Lower leg skin (tissue), 4 donors: ENCODE data around the gene CHAF1B. TPM values are rescaled to one million over a fixed set of nuclear protein-coding genes. Genes with fewer than 3 reads are reported as not detected.

Experiments
- DNase-seq, 2 donors: peaks; one replicate each; pipeline ENCODE4 v3.0.0-alpha.2; 2019; ENCODE audit warnings: low spot score in 2 of 2
- H3K4me3 ChIP-seq: fragments of 200-600 bp; sonication (generic); 2 replicates; pipeline ENCODE4 v1.5.1; 2017; ENCODE audit warnings: mild to moderate bottlenecking, low read depth; ENCODE audit not compliant: poor library complexity, severe bottlenecking
- POLR2A ChIP-seq, 2 donors: fragments of 450-650 bp; IDR thresholded peaks; one replicate each; pipeline ENCODE4 v1.6.1; 2016 to 2017; ENCODE audit warnings: antibody characterized with exemption in 2 of 2, mild to moderate bottlenecking in 1 of 2, moderate library complexity in 1 of 2
- WGBS, 2 donors: methylation state at CpG; one replicate each; pipeline ENCODE4 v1.1.5; 2018; 5-methylcytosine and 5-hydroxymethylcytosine counted together
- intact Hi-C: fragments of 100-400 bp; cut with DNase I; formaldehyde crosslinking; loops from one replicate; pipeline ENCODE4 v1.15.0; 2023; ENCODE audit warnings: low total_unique reads
- total RNA-seq, 4 donors: library from RNA; depleted of rRNA; stranded (reverse); fragments of >200 nt; gene quantifications; one replicate each; pipeline ENCODE4 v1.1.0, GENCODE V29; 2016
- TF ChIP-seq, protein P1 (sequence below), 3 donors: fragments of 450-650 bp; IDR thresholded peaks; one replicate each; pipeline ENCODE4 v1.5.1; 2016; ENCODE audit warnings: antibody characterized with exemption in 3 of 3, mild to moderate bottlenecking in 3 of 3, moderate library complexity in 2 of 3

CHAF1B gene
- total RNA-seq, 4 donors from 2014 or later, result 1.6 to 3.0 (median 2.1) TPM

DNA sequence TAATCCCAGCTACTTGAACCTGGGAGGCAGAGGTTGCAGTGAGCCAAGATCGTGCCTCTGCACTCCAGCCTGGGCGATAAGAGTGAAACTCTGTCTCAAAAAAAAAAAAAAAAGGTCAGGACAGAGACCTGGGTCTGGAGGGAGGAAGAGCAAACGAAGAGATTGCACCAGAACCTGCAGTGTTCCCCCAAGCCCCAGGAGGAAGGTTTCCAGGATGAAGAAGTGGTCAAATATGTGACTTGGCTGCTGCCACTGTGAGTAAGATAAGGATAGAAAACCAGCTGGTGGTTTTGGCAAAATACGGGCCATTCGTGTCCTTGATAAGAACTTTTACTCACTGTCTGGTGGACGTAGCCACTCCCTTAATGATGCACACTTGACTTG is 52.5 kb downstream of the CHAF1B start:
- intact Hi-C loops, result no loop called here
- no peak overlapping the region for H3K4me3 ChIP-seq
- TF ChIP-seq, protein P1, sequence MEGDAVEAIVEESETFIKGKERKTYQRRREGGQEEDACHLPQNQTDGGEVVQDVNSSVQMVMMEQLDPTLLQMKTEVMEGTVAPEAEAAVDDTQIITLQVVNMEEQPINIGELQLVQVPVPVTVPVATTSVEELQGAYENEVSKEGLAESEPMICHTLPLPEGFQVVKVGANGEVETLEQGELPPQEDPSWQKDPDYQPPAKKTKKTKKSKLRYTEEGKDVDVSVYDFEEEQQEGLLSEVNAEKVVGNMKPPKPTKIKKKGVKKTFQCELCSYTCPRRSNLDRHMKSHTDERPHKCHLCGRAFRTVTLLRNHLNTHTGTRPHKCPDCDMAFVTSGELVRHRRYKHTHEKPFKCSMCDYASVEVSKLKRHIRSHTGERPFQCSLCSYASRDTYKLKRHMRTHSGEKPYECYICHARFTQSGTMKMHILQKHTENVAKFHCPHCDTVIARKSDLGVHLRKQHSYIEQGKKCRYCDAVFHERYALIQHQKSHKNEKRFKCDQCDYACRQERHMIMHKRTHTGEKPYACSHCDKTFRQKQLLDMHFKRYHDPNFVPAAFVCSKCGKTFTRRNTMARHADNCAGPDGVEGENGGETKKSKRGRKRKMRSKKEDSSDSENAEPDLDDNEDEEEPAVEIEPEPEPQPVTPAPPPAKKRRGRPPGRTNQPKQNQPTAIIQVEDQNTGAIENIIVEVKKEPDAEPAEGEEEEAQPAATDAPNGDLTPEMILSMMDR (IDR thresholded peaks at IDR 0.05), result no peak
- TF ChIP-seq POLR2A (IDR thresholded peaks at IDR 0.05), result no peak
- 67 to 68% methylated on average over 6 of the region's 6 CpGs for WGBS, 2 donors
- DNase-seq, result no peak

DNA sequence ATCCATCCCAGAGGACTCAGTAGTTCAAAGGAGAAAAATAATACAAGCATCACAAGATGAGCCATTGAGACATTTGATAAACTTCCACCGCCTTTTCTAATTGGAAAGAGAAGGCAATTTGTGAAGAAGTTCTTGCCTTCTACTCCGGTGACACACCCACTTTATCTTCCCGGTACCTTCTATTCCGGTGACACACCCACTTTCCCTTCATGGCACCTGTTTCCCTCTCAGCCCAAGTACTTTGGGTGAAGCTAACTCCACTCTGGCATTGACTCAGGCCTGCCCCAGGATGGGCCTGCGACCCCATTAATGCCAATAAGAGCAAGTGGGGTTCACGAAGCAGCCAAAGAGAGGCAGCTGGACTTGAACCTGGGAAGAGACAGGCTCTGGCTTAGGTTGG is 56.5 kb downstream of the CHAF1B start:
- intact Hi-C loops, result no loop called here
- DNase-seq, result no peak
- no peak overlapping the region for H3K4me3 ChIP-seq
- 92 to 95% methylated on average over 6 of the region's 6 CpGs for whole genome bisulfite sequencing, 2 donors
- TF ChIP-seq, protein P1 (IDR thresholded peaks at IDR 0.05), result no peak
- TF ChIP-seq POLR2A (IDR thresholded peaks at IDR 0.05), result no peak

DNA sequence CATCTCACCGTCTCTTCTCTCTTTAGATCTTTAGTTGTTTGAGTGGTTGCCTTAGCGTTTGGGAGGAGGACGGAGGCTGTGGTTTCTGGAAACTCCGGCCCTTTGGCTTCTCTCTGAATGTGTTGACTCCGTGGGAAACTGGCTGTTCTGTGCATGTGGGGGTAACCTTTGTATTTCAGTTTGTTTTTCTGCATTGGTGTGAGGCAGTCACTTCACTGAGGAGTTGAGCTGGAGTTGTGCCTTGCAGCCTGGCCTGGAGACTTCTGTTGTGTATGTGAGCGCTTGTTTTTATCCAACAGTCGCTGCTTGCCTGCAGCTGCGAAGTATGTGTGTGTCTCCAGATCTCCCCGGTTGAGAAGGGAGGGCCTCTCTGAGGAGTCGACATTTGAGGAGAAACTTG is 61.1 kb downstream of the CHAF1B start:
- 61% methylated on average over 10 of the region's 10 CpGs for WGBS, 2 donors
- DNase-seq, result no peak
- intact Hi-C loops, result no loop called here
- H3K4me3 ChIP-seq, result no peak overlapping the region
- TF ChIP-seq, protein P1 (IDR thresholded peaks at IDR 0.05), result no peak
- no peak for TF ChIP-seq POLR2A (IDR thresholded peaks at IDR 0.05)

DNA sequence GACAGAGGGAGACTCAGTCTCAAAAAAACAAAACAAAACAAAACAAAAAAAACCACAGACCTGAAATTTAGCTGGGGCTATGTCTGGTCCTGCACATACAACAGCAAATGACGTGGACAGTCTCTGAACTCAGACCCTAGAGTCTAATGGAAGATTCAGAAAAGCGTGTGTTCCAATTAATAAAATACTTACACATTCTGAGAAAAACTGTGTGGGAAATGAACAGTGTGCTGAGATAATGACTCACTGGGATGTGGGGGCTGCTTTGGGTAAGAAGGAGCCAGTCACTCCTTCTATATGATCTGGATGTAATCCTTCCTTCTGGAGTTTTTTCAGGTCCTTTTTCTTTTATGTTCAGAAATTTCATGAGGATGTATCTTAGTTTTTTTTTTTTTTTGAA is 65.3 kb downstream of the CHAF1B start:
- TF ChIP-seq POLR2A (IDR thresholded peaks at IDR 0.05), result no peak
- TF ChIP-seq, protein P1 (IDR thresholded peaks at IDR 0.05), result no peak
- 74 to 95% methylated on average over 2 of the region's 2 CpGs for WGBS, 2 donors
- intact Hi-C loops, result no loop called here

DNA sequence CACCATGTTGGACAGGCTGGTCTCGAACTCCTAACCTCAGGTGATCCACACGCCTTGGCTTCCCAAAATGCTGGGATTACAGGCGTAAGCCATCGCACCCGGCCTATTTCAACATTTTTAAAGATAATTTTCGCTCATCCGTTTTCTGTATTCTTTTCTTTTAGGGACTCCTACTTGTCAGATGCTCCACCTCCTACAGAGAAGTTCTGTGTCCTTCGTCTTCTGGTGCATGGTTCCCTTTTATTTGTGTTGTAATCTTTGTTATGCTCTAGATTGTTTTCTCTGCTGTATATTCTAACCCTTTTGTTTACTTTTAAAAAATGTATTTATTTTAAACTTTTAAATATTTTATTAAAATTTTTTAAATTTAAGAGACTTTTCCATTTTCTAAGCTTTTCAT is 66.3 kb downstream of the CHAF1B start:
- intact Hi-C loops, result no loop called here
- H3K4me3 ChIP-seq, result no peak overlapping the region
- DNase-seq, result no peak
- TF ChIP-seq, protein P1 (IDR thresholded peaks at IDR 0.05), result no peak
- TF ChIP-seq POLR2A (IDR thresholded peaks at IDR 0.05), result no peak
- WGBS, 2 donors, result 95 to 96% methylated on average over 8 of the region's 8 CpGs

More for the DNA sequence above, 65.3 kb downstream of the CHAF1B start:
- DNase-seq, result no peak
- H3K4me3 ChIP-seq, result no peak overlapping the region

DNA sequence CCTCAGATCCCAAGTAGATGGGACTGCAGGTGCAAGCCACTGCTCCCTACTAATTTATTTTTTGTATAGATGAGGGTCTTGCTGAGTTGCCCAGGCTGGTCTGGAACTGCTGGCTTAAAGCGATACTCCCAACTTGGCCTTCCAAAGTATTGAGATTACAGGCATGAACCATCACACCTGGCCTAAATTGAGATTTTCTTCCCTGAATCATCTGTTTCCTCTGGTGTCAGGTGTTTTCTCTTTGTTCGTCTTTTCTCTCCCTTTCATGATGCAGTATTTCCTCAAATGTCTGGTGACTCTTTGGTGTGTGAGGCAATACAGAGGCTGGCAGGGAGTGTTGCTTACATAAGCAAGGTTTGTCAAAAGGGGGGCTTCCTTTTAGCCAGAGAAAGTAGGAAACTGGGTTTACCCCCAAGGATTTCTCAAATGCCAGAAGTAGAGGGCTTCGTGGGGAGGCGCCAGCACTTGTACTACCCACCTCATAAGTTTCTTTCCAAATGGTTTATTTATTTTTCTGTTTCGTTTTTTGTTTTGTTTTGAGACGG is 67.2 kb downstream of the CHAF1B start:
- intact Hi-C loops, result no loop called here
- no peak overlapping the region for H3K4me3 ChIP-seq
- TF ChIP-seq, protein P1 (IDR thresholded peaks at IDR 0.05), result no peak
- TF ChIP-seq POLR2A (IDR thresholded peaks at IDR 0.05), result no peak
- WGBS, 2 donors, result 85 to 89% methylated on average over 6 of the region's 6 CpGs
- no peak for DNase-seq
